IMR-90 (cell line): ENCODE data around the gene HLX. TPM values are rescaled to one million over a fixed set of nuclear protein-coding genes. Genes with fewer than 3 reads are reported as not detected.

Source experiments
- ATAC-seq: fragments of 200-7000 bp; cut with Tn5 transposase; 2 replicates; pipeline ENCODE4 v1.9.1; 2020; ENCODE audit warnings: low read depth, mild to moderate bottlenecking, moderate library complexity
- BruUV-seq: library from RNA; stranded (reverse); fragments of 400-500 nt; replicated peaks from 2 replicates; lab custom pipeline; 2021; lab: Mats Ljungman, UMichigan
- CTCF ChIA-PET: fragments of 300-600 bp; formaldehyde crosslinking; extraction: SDS; loops from one replicate; lab custom pipeline; 2021; ENCODE audit warnings: antibody characterized with exemption; lab: Yijun Ruan, JAX
- POLR2A ChIA-PET: fragments of 300-600 bp; sonication (Branson Sonifier 250); formaldehyde crosslinking; loops from one replicate; lab custom pipeline; 2022; ENCODE audit warnings: antibody characterized with exemption; ENCODE audit not compliant: unreplicated experiment; lab: Charles Lee
- DNase-seq: peaks from one replicate; pipeline ENCODE4 v3.0.0; 2013
- H2AFZ ChIP-seq: replicated peaks from 2 replicates; pipeline ENCODE3; 2013; ENCODE audit warnings: low read length, mild to moderate bottlenecking; ENCODE audit not compliant: poor library complexity
- H2AK5ac ChIP-seq: 2 replicates; pipeline ENCODE4 v1.6.1; 2013; ENCODE audit warnings: low read depth, low read length, inconsistent platforms
- H2AK9ac ChIP-seq: replicated peaks from 2 replicates; pipeline ENCODE3; 2013; ENCODE audit warnings: mild to moderate bottlenecking, low read depth, low read length, moderate library complexity; ENCODE audit not compliant: poor library complexity
- H2BK120ac ChIP-seq: 2 replicates; pipeline ENCODE4 v1.6.1; 2013; ENCODE audit warnings: low read depth, low read length, inconsistent platforms
- H2BK15ac ChIP-seq: 3 replicates; pipeline ENCODE4 v1.6.1; 2013; ENCODE audit warnings: low read depth, low read length, inconsistent platforms
- H2BK20ac ChIP-seq: 2 replicates; pipeline ENCODE4 v1.6.1; 2013; ENCODE audit warnings: low read depth, mild to moderate bottlenecking, inconsistent platforms, low read length, moderate library complexity
- H2BK5ac ChIP-seq: 2 replicates; pipeline ENCODE4 v1.6.1; 2013; ENCODE audit warnings: mild to moderate bottlenecking, low read depth, low read length, inconsistent platforms; ENCODE audit not compliant: poor library complexity, severe bottlenecking
- H3K14ac ChIP-seq: replicated peaks from 2 replicates; pipeline ENCODE4 v1.6.1; 2013; ENCODE audit warnings: low read depth, low read length, inconsistent platforms
- H3K18ac ChIP-seq: 2 replicates; pipeline ENCODE4 v1.6.1; 2013; ENCODE audit warnings: low read depth, low read length, control low read depth
- H3K23ac ChIP-seq: 2 replicates; pipeline ENCODE4 v1.6.1; 2013; ENCODE audit warnings: low read depth, low read length, inconsistent platforms
- H3K27ac ChIP-seq: 2 replicates; pipeline ENCODE4 v1.5.1; 2013; ENCODE audit warnings: mild to moderate bottlenecking, control low read depth, low read length; ENCODE audit not compliant: insufficient read depth
- H3K27me3 ChIP-seq: 2 replicates; pipeline ENCODE4 v1.6.1; 2013; ENCODE audit warnings: low read length; ENCODE audit not compliant: control insufficient read depth, insufficient read depth
- H3K36me3 ChIP-seq: 2 replicates; pipeline ENCODE4 v1.6.1; 2013; ENCODE audit warnings: low read length, mixed read lengths; ENCODE audit not compliant: control insufficient read depth, insufficient read depth
- H3K4ac ChIP-seq: 2 replicates; pipeline ENCODE4 v1.6.1; 2013; ENCODE audit warnings: low read depth, low read length, inconsistent platforms
- H3K4me1 ChIP-seq: 2 replicates; pipeline ENCODE4 v1.6.1; 2013; ENCODE audit warnings: low read length, mixed read lengths; ENCODE audit not compliant: control insufficient read depth, insufficient read depth
- H3K4me2 ChIP-seq: 2 replicates; pipeline ENCODE4 v1.6.1; 2013; ENCODE audit warnings: low read depth, mild to moderate bottlenecking, control low read depth, low read length, moderate library complexity
- H3K4me3 ChIP-seq: 2 replicates; pipeline ENCODE4 v1.5.1; 2013; ENCODE audit warnings: low read depth, mild to moderate bottlenecking, control low read depth, low read length, moderate library complexity; ENCODE audit not compliant: insufficient read depth
- H3K56ac ChIP-seq: 2 replicates; pipeline ENCODE4 v1.6.1; 2013; ENCODE audit warnings: low read length, inconsistent platforms; ENCODE audit not compliant: insufficient read depth; ENCODE audit errors: extremely low read depth
- H3K79me1 ChIP-seq, 2 experiments: 2 replicates each; pipeline ENCODE4 v1.6.1; 2013; ENCODE audit warnings: low read length in 2 of 2, inconsistent platforms in 1 of 2, low read depth in 1 of 2
- H3K9ac ChIP-seq: 2 replicates; pipeline ENCODE4 v1.6.1; 2013; ENCODE audit warnings: low read depth, low read length, control low read depth
- H3K9me1 ChIP-seq: 2 replicates; pipeline ENCODE4 v1.6.1; 2013; ENCODE audit warnings: low read length, inconsistent platforms; ENCODE audit not compliant: insufficient read depth
- H3K9me3 ChIP-seq: 2 replicates; pipeline ENCODE4 v1.6.1; 2013; ENCODE audit warnings: low read length; ENCODE audit not compliant: control insufficient read depth, insufficient read depth
- H4K20me1 ChIP-seq: 2 replicates; pipeline ENCODE4 v1.6.1; 2013; ENCODE audit warnings: low read length, inconsistent platforms; ENCODE audit not compliant: insufficient read depth
- H4K5ac ChIP-seq: 2 replicates; pipeline ENCODE4 v1.6.1; 2013; ENCODE audit warnings: mild to moderate bottlenecking, low read depth, low read length, control low read depth
- H4K8ac ChIP-seq, 2 experiments: 2 replicates each; pipeline ENCODE4 v1.6.1; 2013; ENCODE audit warnings: low read depth in 2 of 2, low read length in 2 of 2, control low read depth in 1 of 2, inconsistent platforms in 1 of 2
- H4K91ac ChIP-seq: 2 replicates; pipeline ENCODE4 v1.6.1; 2013; ENCODE audit warnings: low read depth, low read length, inconsistent platforms; ENCODE audit not compliant: insufficient read depth
- BHLHE40 ChIP-seq: fragments of 150-350 bp; IDR thresholded peaks from 2 replicates; pipeline ENCODE4 v1.6.1; 2016; ENCODE audit warnings: mild to moderate bottlenecking, low read depth, low read length
- CEBPB ChIP-seq: IDR thresholded peaks from 2 replicates; pipeline ENCODE4 v1.6.1; 2012; ENCODE audit warnings: low read depth, low read length, improper control_type of control experiment
- CHD1 ChIP-seq: IDR thresholded peaks from 2 replicates; pipeline ENCODE4 v1.6.1; 2012; ENCODE audit warnings: low read depth, low read length, improper control_type of control experiment
- CTCF ChIP-seq: conservative IDR thresholded peaks from 2 replicates; pipeline ENCODE4 v1.5.1; 2012; ENCODE audit warnings: mild to moderate bottlenecking, low read depth, low read length, improper control_type of control experiment
- ELK1 ChIP-seq: fragments of 150-350 bp; IDR thresholded peaks from 2 replicates; pipeline ENCODE4 v1.6.1; 2016; ENCODE audit warnings: low read depth, mild to moderate bottlenecking, low read length, moderate library complexity, borderline replicate concordance
- FOS ChIP-seq: fragments of 150-350 bp; IDR thresholded peaks from 2 replicates; pipeline ENCODE4 v1.6.1; 2016; ENCODE audit warnings: low read depth, low read length
- MAFK ChIP-seq: IDR thresholded peaks from 2 replicates; pipeline ENCODE4 v1.6.1; 2012; ENCODE audit warnings: low read depth, low read length, improper control_type of control experiment
- MAZ ChIP-seq: IDR thresholded peaks from 2 replicates; pipeline ENCODE4 v1.6.1; 2012; ENCODE audit warnings: low read depth, mild to moderate bottlenecking, low read length, improper control_type of control experiment, moderate library complexity, borderline replicate concordance
- MXI1 ChIP-seq: IDR thresholded peaks from 2 replicates; pipeline ENCODE4 v1.6.1; 2012; ENCODE audit warnings: low read depth, mild to moderate bottlenecking, low read length, moderate library complexity, borderline replicate concordance
- NFE2L2 ChIP-seq: fragments of 150-350 bp; IDR thresholded peaks from 2 replicates; pipeline ENCODE4 v1.6.1; 2016; ENCODE audit warnings: low read depth, mild to moderate bottlenecking, low read length
- POLR2A ChIP-seq: IDR thresholded peaks from 2 replicates; pipeline ENCODE4 v1.6.1; 2012; ENCODE audit warnings: mild to moderate bottlenecking, low read depth, low read length
- RAD21 ChIP-seq: IDR thresholded peaks from 2 replicates; pipeline ENCODE4 v1.6.1; 2012; ENCODE audit warnings: low read length, improper control_type of control experiment
- RFX5 ChIP-seq: IDR thresholded peaks from 2 replicates; pipeline ENCODE4 v1.8.0; 2012; ENCODE audit warnings: low read depth, mild to moderate bottlenecking, low read length, moderate library complexity
- SMC3 ChIP-seq: fragments of 150-350 bp; IDR thresholded peaks from 2 replicates; pipeline ENCODE4 v1.6.1; 2016; ENCODE audit warnings: low read depth, mild to moderate bottlenecking, antibody characterized with exemption, low read length, moderate library complexity
- USF2 ChIP-seq: fragments of 150-350 bp; IDR thresholded peaks from 2 replicates; pipeline ENCODE4 v1.6.1; 2017; ENCODE audit warnings: mild to moderate bottlenecking, antibody characterized with exemption, low read length, low read depth
- WGBS, 2 experiments: methylation state at CpG; one replicate each; pipeline versions ENCODE4 v1.1.5 to v1.1.7; 2013; ENCODE audit warnings: missing lambda C conversion rate in 2 of 2; ENCODE audit not compliant: insufficient read length in 1 of 2; ENCODE audit errors: extremely low coverage in 2 of 2; 5-methylcytosine and 5-hydroxymethylcytosine counted together
- dilution Hi-C: fragments of 300-500 bp; cut with HindIII; formaldehyde crosslinking; loops from one replicate; pipeline ENCODE4 v1.14.3; 2018; ENCODE audit warnings: low sequenced_read_pairs; ENCODE audit not compliant: unreplicated experiment
- in situ Hi-C: fragments of 300-500 bp; cut with MboI; formaldehyde crosslinking; loops from 3 replicates; pipeline ENCODE4 v1.14.3; 2019; ENCODE audit warnings: low sequenced_read_pairs, inconsistent platforms, mixed read lengths
- intact Hi-C: fragments of 100-400 bp; cut with micrococcal nuclease; formaldehyde crosslinking; loops from 2 replicates; pipeline ENCODE4 v1.10.0; 2022
- polyA plus RNA-seq, 3 experiments: library from polyadenylated mRNA; depleted of rRNA; stranded (reverse); fragments of >200 nt; gene quantifications; 2 replicates each; pipeline ENCODE4 v1.2.3, GENCODE V29; 2012; ENCODE audit warnings: low replicate concordance in 1 of 3
- total RNA-seq: library from RNA; depleted of rRNA; stranded (reverse); fragments of >200 nt; gene quantifications from 2 replicates; pipeline ENCODE4 v1.2.3, GENCODE V29; 2012

HLX gene
- total and polyA plus RNA-seq, 2 of the 4 experiments (the other 2 are of a cell fraction) = 4.3 to 6.1 TPM

GRCh38 chr1:220914283-220915116 is 35.3 kb downstream of the HLX start:
- Histone ChIP-seq H3K9ac (no peak overlapping the region), H2BK120ac (no peak overlapping the region), H3K18ac (no peak overlapping the region), H2AK9ac (no peak overlapping the region), H4K91ac (no peak overlapping the region), H3K27ac (no peak overlapping the region), H3K9me3 (no peaks in the 10 kb centered on the region), H3K56ac (no peak overlapping the region), H3K9me1 (no peaks in the 10 kb centered on the region), H3K36me3 (no peaks in the 10 kb centered on the region), H2BK5ac (no peak overlapping the region), H2BK20ac (no peak overlapping the region), H2BK15ac (no peak overlapping the region), H4K8ac (no peak overlapping the region), H3K4ac (no peak overlapping the region), H3K27me3 (peaks cover 7% of the 10 kb centered on the region), H3K4me2 (no peak overlapping the region), H2AK5ac (no peak overlapping the region), H3K23ac (no peak overlapping the region), H3K4me3 (no peak overlapping the region), H4K5ac (no peak overlapping the region), H3K14ac (no peak overlapping the region), H4K20me1 (no peaks in the 10 kb centered on the region), H3K79me1 (no peaks in the 10 kb centered on the region), H3K4me1 (0 out of 2 replicates have a peak, but pooled peaks cover 3% of the 10 kb centered on the region), H2AFZ (no peak overlapping the region)
- POLR2A ChIA-PET = no interaction called here
- CTCF ChIA-PET = no interaction called here
- dilution Hi-C loops = no loop called here
- intact Hi-C loops = no loop called here
- WGBS, 2 experiments = no CpG with 5 or more reads among the region's 6 CpGs
- no TSS peak for BruUV-seq
- in situ Hi-C loops = no loop called here
- no peak for DNase-seq
- ATAC-seq = no peak
- no peak for TF ChIP-seq SMC3
- no peak for TF ChIP-seq CHD1
- TF ChIP-seq FOS = no peak
- TF ChIP-seq CEBPB = no peak
- TF ChIP-seq NFE2L2 = no peak
- no peak for TF ChIP-seq POLR2A
- no peak for TF ChIP-seq RFX5
- TF ChIP-seq CTCF = no peak
- TF ChIP-seq MXI1 = no peak
- TF ChIP-seq RAD21 = no peak
- TF ChIP-seq MAZ = no peak
- TF ChIP-seq ELK1 = no peak
- TF ChIP-seq MAFK = no peak
- TF ChIP-seq BHLHE40 = no peak
- TF ChIP-seq USF2 = no peak
